Natural killer cell (primary cell): ENCODE measurements around the gene TEX53. TPM values are rescaled to one million over a fixed set of nuclear protein-coding genes. Genes with fewer than 3 reads are reported as not detected.

ENCODE experiments used
- ATAC-seq, 3 donors: fragments of 150-1000 bp in 2 of 3; fragments of 200-7000 bp in 1 of 3; cut with Tn5 transposase; 1 replicate in 1 of 3; 2 replicates in 2 of 3; pipeline ENCODE4 v1.10.0; 2021; ENCODE audit warnings: mild to moderate bottlenecking in 2 of 3, moderate library complexity in 2 of 3
- DNase-seq, 2 donors: peaks; one replicate each; pipeline versions ENCODE4 v3.0.0 to v3.0.0-alpha.2; 2013 to 2021; ENCODE audit warnings: mixed read lengths in 1 of 2
- H3K27ac ChIP-seq: one replicate; pipeline ENCODE4 v1.5.1; 2013; ENCODE audit warnings: mild to moderate bottlenecking, low read length
- H3K27me3 ChIP-seq: one replicate; pipeline ENCODE4 v1.6.1; 2013; ENCODE audit warnings: low read length; ENCODE audit not compliant: control insufficient read depth, insufficient read depth
- H3K36me3 ChIP-seq: one replicate; pipeline ENCODE4 v1.6.1; 2013; ENCODE audit warnings: low read length; ENCODE audit not compliant: control insufficient read depth, insufficient read depth
- H3K4me1 ChIP-seq: one replicate; pipeline ENCODE4 v1.6.1; 2013; ENCODE audit warnings: low read length; ENCODE audit not compliant: control insufficient read depth, insufficient read depth
- H3K4me3 ChIP-seq: one replicate; pipeline ENCODE4 v1.5.1; 2013; ENCODE audit warnings: low read length
- H3K9me3 ChIP-seq: one replicate; pipeline ENCODE4 v1.6.1; 2013; ENCODE audit warnings: low read length; ENCODE audit not compliant: control insufficient read depth, insufficient read depth
- H3K27ac Mint-ChIP-seq, 2 donors: one replicate each; pipeline ENCODE4 v1.8.0; 2022; ENCODE audit warnings: mild to moderate bottlenecking in 2 of 2, mixed read lengths in 2 of 2, moderate library complexity in 1 of 2
- H3K27me3 Mint-ChIP-seq, 2 donors: one replicate each; pipeline ENCODE4 v1.8.0; 2022; ENCODE audit warnings: low read depth in 2 of 2, mixed read lengths in 2 of 2
- H3K36me3 Mint-ChIP-seq: one replicate; pipeline ENCODE4 v1.8.0; 2022; ENCODE audit warnings: mixed read lengths
- H3K4me1 Mint-ChIP-seq, 2 donors: one replicate each; pipeline ENCODE4 v1.8.0; 2022; ENCODE audit warnings: mixed read lengths in 2 of 2
- H3K4me3 Mint-ChIP-seq: one replicate; pipeline ENCODE4 v1.8.0; 2022; ENCODE audit warnings: mild to moderate bottlenecking, moderate library complexity, mixed read lengths
- H3K9me3 Mint-ChIP-seq, 2 donors: one replicate each; pipeline ENCODE4 v1.8.0; 2022; ENCODE audit warnings: mixed read lengths in 2 of 2
- WGBS: methylation state at CpG from one replicate; pipeline ENCODE4 v1.1.7; 2013; ENCODE audit warnings: missing lambda C conversion rate; ENCODE audit not compliant: insufficient coverage; 5-methylcytosine and 5-hydroxymethylcytosine counted together
- intact Hi-C: fragments of 100-400 bp; cut with micrococcal nuclease; formaldehyde crosslinking; loops from one replicate; pipeline ENCODE4 v1.14.2; 2022
- total RNA-seq, 4 donors: library from RNA; stranded (reverse); fragments of 120-200 nt in 1 of 4; gene quantifications; one replicate each; pipeline versions ENCODE4 v1.2.3 to v1.2.4, GENCODE V29; 2013 to 2022
- TF ChIP-seq, protein P1 (sequence below): fragments of 200-600 bp; IDR thresholded peaks from one replicate; pipeline ENCODE4 v1.8.0; 2022; ENCODE audit warnings: antibody characterized with exemption

The TEX53 gene
- total RNA-seq, 3 donors from 2014 or later (not counting 1 experiment from before 2014, with no cell fraction given): not detected

DNA sequence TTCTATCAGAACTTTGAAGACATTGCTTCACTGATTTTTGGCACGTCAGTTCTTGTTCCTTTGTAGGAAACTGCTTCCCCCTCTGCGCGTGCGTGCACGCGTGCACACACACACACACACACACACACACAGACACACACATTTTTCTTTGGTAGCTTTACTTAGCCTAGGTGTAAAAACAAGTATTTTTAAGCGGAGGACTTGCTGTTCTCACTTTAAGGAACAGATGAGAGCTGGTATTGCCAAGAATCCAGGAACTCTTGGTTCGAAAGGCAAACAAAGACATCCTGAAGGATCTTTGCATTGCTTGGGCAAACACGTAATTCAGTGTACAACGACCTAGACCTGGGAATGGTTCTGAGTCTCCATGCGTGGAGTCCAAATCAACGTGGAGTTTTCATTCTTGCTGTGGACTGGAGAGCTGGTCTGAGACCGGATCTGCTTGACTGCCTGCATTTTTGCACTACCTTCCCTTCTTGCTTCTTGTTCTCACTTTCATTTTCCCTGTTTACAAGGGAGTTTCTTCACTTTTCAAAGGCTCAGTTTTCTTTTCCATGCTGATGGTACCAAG lies 38.3 kb downstream of the TEX53 start:
- peak in 2 of 3 donors; percentile 46 to 52 for ATAC-seq
- H3K27ac Mint-ChIP-seq: peak overlapping the region; percentile 77 to 86
- Histone ChIP-seq H3K27me3 (no peaks in the 10 kb centered on the region), H3K9me3 (no peaks in the 10 kb centered on the region), H3K27ac (peak overlapping the region; percentile 70), H3K4me3 (peak overlapping the region; percentile 30), H3K36me3 (no peaks in the 10 kb centered on the region), H3K4me1 (peaks cover 17% of the 10 kb centered on the region)
- TF ChIP-seq, protein P1, sequence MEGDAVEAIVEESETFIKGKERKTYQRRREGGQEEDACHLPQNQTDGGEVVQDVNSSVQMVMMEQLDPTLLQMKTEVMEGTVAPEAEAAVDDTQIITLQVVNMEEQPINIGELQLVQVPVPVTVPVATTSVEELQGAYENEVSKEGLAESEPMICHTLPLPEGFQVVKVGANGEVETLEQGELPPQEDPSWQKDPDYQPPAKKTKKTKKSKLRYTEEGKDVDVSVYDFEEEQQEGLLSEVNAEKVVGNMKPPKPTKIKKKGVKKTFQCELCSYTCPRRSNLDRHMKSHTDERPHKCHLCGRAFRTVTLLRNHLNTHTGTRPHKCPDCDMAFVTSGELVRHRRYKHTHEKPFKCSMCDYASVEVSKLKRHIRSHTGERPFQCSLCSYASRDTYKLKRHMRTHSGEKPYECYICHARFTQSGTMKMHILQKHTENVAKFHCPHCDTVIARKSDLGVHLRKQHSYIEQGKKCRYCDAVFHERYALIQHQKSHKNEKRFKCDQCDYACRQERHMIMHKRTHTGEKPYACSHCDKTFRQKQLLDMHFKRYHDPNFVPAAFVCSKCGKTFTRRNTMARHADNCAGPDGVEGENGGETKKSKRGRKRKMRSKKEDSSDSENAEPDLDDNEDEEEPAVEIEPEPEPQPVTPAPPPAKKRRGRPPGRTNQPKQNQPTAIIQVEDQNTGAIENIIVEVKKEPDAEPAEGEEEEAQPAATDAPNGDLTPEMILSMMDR: no peak
- H3K36me3 Mint-ChIP-seq: no peaks in the 10 kb centered on the region
- intact Hi-C loops: no loop called here
- 32% methylated on average over 13 of the region's 13 CpGs for WGBS
- DNase-seq: peak in 1 of 2 donors; percentile 36
- no peaks in the 10 kb centered on the region for H3K9me3 Mint-ChIP-seq
- peaks cover 11 to 20% of the 10 kb centered on the region in 2 donors for H3K4me1 Mint-ChIP-seq
- no peaks in the 10 kb centered on the region for H3K27me3 Mint-ChIP-seq
- peak overlapping the region; percentile 85 for H3K4me3 Mint-ChIP-seq

DNA sequence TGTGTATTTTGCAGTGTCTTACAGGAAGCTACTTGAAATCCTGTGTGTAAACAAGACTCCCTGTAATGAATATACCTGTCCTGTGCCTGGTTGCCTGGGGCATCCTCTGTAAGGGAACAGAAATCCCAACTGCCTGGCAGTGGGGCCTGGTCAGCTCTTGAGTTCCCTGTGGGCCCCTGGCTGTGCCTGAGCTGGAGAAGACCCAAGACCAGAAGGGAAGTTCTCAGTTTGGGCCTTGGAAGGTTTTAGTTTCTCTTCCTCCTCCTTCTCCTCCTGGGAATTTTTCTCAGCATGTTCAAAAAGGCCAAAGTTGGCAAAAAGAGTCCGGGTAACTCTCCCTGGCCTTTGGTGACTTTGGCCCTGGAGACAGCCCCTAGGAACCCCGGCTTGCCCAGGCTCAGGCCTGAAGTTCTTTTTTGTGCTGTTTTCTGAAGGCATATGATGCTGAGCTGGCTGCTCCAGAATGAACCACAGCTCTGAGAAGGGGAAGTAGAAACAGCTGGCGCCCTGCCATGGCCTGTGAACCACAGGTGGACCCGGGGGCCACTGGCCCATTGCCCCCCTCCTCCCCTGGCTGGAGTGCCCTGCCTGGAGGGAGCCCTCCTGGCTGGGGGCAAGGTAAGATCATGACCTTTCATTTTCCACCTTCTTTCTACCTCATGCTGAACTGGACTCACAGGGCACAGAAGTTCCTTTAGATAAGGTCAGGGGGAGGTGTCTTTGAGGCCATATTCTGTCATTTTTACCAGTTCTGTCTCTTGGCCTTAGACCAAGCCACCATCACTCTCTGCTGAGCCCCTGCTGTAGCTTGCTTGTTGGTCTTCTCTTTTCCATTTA lies 40.7 kb downstream of the TEX53 start:
- no peaks in the 10 kb centered on the region for H3K9me3 ChIP-seq
- Mint-ChIP-seq H3K4me1 (peaks cover 24 to 40% of the 10 kb centered on the region in 2 donors), H3K27ac (peak overlapping the region in 1 of 2 donors; percentile 52), H3K9me3 (no peaks in the 10 kb centered on the region), H3K36me3 (no peaks in the 10 kb centered on the region), H3K27me3 (no peaks in the 10 kb centered on the region), H3K4me3 (no peak overlapping the region)
- TF ChIP-seq, protein P1: no peak
- ATAC-seq (peak in 1 of 3 donors; percentile 57), DNase-seq (no peak)
- intact Hi-C loops: no loop called here
- WGBS: 14% methylated on average over 4 of the region's 4 CpGs
- H3K4me3 ChIP-seq: no peak overlapping the region
- H3K36me3 ChIP-seq: no peaks in the 10 kb centered on the region
- H3K27ac ChIP-seq: peak overlapping the region; percentile 47
- no peaks in the 10 kb centered on the region for H3K27me3 ChIP-seq
- H3K4me1 ChIP-seq: peaks cover 31% of the 10 kb centered on the region

DNA sequence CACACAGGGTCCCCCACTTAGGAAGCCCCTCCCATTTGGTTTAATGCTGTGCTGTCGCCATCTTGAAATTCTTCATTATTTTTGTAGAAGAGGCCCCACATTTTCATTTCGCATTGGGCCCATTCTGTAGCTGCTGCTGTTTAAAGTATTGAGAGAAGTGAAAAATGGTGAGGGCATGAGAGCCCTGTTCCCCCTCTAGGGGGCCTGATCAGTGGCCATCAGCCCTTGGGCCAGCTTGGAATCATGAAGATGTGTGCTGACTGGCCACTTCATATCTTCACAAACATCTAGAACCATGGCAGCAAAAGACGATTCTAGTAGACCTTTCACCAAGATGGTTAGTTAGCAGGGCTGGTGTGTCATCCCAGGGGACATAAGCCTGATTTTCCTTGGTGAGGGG lies 43.2 kb downstream of the TEX53 start:
- no peaks in the 10 kb centered on the region for H3K27me3 Mint-ChIP-seq
- no peaks in the 10 kb centered on the region for H3K9me3 Mint-ChIP-seq
- H3K4me3 ChIP-seq: no peak overlapping the region
- peaks cover 28 to 43% of the 10 kb centered on the region in 2 donors for H3K4me1 Mint-ChIP-seq
- TF ChIP-seq, protein P1: no peak
- H3K4me3 Mint-ChIP-seq: no peak overlapping the region
- DNase-seq (no peak), ATAC-seq (no peak)
- H3K27me3 ChIP-seq: no peaks in the 10 kb centered on the region
- no peaks in the 10 kb centered on the region for H3K36me3 ChIP-seq
- no peaks in the 10 kb centered on the region for H3K36me3 Mint-ChIP-seq
- H3K27ac Mint-ChIP-seq: no peak overlapping the region
- 89% methylated on average over 2 of the region's 3 CpGs for WGBS
- H3K4me1 ChIP-seq: peaks cover 43% of the 10 kb centered on the region
- H3K27ac ChIP-seq: no peak overlapping the region
- H3K9me3 ChIP-seq: no peaks in the 10 kb centered on the region
- intact Hi-C loops: no loop called here
